Hypothalamus (tissue), 51 donors: Measurements from ENCODE around the gene KCTD6.

Experiments used
- DNase-seq, 51 donors: peaks; one replicate each; lab custom pipeline; 2025; lab: John Stamatoyannopoulos, UW

KCTD6 gene

DNA sequence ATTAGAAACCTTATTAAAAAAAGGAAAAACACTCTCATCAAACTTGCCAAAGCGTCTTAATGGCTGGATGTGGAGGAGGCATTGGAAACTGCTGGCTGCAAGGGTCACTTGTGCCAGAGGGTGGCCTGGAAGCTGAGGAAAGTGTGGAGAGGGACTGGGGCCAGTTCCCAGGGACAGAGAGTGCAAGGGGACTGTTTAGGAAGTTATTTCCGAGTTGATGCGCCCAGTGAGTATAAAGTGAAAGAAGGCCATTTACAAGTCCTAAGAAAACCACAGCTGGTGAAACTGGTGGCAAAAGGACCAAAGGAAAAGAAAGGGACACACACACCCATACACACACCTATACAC is 7.2 kb upstream of the KCTD6 start:
- DNase-seq, result peak in 2 of 51 donors; percentile 7 to 20

DNA sequence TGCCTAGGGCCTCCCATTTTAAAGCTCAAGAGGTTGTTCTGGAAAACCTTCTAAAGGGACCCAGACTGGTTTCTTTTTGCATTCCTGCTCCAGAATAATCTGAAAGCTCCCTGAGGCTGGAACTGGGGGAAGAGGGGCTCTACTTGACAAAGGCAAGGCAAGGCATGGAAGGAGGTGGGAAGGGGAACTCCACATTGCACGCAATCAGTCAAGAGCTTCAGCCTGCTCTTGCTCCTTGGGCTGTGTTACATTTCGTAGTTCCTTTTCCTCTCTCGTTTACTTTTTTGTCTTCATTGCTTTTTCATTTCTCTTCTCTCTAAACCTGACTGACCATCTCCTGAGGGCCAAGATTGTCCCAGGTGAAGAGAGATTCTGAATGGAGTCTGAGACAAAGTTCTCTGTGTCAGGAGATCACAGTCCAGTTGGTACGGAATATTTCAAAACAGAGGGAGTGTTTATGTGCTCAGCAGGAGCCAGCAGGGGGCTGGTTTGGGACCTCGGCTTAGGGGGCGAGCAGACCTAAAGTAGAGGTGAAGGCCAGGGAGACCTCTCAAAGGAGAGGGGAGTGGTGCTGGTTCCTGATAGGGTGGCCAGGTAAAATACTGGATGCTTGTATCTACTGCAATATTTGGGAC is 6.0 kb upstream of the KCTD6 start:
- DNase-seq, result no peak

DNA sequence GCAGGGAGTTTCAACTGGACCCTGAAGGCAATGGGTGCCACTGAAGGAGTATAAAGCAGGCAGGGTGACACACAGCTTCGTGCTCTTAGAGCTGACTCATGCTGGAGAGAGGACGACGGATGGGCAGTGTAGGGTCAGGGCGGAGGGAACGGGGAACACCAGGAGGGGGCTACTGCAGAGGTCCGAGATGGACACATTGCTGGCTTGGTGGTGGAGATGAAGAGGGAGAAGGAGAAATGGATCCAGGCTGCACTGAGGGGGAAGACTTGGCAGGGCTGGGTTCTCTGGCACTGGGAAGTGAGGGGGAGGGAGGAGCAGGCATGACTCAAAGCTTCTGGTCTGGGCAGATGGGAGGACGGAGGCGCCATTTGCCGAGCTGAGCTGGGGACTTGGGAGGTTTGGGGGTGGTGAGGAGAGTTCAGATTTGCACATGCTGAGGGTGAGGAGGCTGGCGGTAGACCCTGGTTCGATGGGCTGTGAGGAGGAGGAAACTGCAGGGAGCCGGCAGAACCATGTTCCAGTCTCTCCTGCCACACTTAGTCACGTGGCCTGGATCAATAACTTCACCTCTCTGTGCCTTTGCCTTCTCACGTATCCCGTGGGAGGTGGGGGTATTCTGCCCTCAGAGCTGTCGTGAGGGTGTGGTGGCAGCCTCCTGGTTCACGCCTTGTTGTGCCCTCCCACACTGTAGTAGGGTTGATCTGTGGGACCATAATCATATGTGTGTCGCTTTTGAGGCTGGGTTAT is 4.6 kb upstream of the KCTD6 start:
- DNase-seq, result peak in 3 of 51 donors; percentile 24 to 73 (median 28)

GRCh38 chr3:58488967-58489366 is 2.9 kb upstream of the KCTD6 start:
- no peak for DNase-seq

DNA sequence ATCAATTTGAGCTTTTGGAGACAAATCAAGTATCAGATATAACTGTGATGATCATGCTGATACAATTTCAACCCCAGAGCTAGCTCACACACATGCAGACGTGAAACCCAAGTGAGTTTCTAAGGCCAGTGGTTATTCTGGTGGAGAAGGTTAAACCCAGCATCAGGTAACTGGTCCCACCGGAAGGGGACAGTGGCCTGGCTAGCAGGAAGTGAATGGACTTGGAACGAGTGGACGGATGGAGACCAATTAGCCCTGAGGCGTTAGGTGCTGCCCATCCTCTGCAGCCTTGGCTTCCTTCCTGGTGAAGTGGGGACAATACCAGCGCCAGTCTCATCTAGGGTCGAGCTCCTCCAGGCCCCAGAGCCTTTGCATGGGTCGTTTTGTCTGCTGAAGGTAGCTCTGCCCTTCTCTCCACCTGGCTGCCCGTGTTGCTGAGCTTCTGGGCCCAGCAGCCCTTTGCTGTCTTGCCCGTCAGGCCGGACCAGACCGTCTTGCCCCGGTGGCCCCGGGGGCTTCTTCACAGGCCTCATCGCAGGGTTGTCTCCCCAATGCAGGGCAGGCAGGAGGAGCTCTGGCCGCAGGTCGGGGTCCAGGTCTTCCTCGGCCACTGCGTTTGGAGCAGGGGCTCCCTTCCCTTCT is 915 bp upstream of the KCTD6 start:
- peak in 11 of 51 donors; percentile 10 to 52 (median 36) for DNase-seq

- DNase-seq, result peak in 4 of 51 donors; percentile 6 to 24 (median 22)
These were observed 604 bp downstream of the KCTD6 start for GRCh38 chr3:58492494-58492905.

DNA sequence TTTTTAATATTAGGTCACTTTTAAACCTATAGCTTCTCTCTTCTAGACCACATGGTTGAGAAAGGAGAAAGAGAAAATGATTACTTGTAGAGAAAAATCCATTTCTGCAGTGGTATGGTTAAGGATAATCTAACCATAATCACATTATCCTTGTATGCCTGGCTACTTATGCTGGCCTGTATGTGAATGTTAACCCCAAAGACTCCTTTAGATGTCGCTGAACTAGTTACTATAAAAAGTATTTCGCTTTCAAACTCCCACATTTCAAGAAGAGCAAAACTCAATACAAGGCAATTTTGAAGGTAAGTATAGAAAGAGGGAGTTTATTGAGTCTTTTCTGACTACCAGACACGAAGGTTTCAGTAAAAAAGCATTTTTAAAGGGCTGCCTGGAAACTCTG is 2.2 kb downstream of the KCTD6 start:
- DNase-seq, result no peak

DNA sequence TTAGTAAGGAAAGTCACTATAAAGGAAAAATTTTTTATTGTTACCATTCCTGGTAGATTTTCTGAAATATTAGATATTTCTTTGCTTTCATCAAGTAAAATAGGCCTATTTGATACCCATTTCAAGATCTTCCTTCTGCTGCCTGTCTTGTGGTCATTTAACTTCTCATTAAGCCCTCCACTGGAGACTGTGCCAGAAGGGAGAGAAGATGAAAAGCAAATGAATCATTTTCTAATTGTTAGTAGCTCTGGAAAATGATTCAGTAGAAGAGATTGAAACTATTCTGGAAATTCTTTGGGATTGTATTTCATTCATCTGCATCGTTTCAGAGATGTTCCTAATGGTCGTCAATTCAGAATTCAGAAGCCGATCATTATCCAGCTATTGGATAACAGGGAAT is 3.2 kb downstream of the KCTD6 start:
- no peak for DNase-seq

DNA sequence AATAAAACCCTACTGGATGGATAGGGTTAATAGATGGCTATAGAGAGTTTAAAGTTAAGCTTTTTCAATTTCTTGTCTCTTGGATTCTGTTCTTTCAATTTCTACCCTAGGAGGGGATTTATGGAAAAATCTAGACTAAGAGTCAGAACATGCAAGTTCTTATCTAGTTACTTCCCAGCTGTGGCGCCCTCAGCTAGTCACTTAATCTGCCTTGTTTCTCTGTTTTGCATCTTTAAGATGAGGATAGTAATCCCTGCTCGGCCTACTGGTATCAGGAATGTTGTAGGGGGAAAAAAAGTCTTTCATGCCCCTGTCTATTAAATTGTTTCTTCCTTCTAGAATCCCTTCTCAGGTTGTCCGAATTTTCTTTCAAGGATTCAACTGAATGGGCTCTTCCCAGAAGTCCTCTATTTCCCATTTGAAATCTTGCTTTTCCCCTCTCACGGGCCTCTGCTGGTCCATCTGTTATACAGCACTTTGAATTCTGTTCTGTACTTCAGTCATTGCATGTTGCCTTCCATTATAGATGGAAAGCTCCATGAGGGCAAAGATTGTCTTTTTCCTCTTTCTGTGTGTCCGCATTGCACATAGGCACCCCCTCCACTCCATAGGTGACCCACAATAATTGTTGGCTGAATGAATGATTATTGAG is 4.4 kb downstream of the KCTD6 start:
- DNase-seq, result no peak

DNA sequence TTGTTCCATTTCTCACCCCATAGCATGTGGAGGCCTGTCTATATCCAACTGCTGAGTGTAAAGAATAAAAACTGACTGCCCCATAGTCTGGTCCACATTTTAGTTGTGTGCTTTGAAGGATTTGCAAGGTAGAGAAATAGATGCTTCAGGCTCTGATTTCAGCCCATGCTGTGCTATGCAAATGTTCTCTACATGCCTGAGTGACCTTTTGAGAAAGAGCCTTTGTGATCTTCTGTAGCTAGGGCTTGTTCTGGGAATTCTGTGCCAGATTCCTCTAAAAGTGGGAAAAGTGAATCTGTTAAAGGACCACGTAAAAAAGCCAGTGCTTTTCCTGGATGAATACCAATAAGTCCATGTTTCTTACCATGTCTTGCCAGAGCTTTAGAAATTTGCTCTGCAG is 5.2 kb downstream of the KCTD6 start:
- DNase-seq, result peak in 3 of 51 donors; percentile 19 to 44 (median 29)

DNA sequence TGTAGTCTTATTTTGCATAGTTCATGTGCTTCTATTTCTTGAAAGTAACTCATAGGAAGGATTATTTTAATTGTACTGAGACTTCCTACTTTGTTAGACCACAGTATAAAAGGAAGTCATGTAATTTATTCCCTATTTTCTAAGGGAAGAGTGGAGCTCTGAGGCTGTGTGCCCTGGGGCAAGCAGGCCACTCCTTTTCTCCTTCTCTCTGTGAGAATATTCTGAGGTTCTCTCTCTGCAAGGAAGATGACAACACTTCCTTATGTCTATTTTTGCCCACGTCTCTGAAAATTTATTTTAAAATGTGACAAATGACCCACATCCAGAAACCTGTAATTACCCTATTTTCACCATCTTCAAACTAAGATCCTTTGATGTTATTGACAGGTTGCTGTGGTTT is 11.0 kb downstream of the KCTD6 start:
- DNase-seq, result no peak

- DNase-seq, result no peak
These were observed 15.6 kb downstream of the KCTD6 start for GRCh38 chr3:58507356-58508078.

- DNase-seq, result no peak
These were observed 16.5 kb downstream of the KCTD6 start for GRCh38 chr3:58508437-58508836.

- DNase-seq, result no peak
These were observed 22.5 kb downstream of the KCTD6 start for GRCh38 chr3:58514405-58514804.

- DNase-seq, result no peak
These were observed 26.4 kb downstream of the KCTD6 start for GRCh38 chr3:58518291-58518789.

- DNase-seq, result no peak
These were observed 27.9 kb downstream of the KCTD6 start for GRCh38 chr3:58519668-58520402.

- no peak for DNase-seq
These were observed 28.8 kb downstream of the KCTD6 start for GRCh38 chr3:58520403-58521335.

- DNase-seq, result no peak
These were observed 29.4 kb downstream of the KCTD6 start for GRCh38 chr3:58521336-58521670.
